ENCODE data around the gene LOXHD1.

Gene LOXHD1

DNA sequence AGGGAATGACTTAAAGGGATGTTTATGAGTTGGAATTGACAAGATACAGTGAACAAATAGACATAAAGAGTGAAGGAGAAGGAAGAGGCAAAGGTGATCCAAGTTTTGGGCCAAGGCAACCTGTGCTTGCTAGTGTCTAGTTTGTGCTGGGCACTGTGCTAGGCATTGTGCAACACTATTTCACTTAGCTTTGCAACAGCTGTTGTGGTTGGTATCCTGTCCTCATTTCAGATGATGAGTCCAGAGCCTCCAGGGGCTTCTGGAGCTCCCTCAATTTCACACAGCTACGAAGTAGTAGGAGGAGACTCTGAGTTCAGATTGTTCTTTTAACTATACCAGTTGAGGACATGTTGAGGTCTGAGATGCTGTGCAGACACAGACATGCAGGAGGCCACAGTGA lies 18.1 kb upstream of the LOXHD1 start:
- DNase-seq, result no peak

DNA sequence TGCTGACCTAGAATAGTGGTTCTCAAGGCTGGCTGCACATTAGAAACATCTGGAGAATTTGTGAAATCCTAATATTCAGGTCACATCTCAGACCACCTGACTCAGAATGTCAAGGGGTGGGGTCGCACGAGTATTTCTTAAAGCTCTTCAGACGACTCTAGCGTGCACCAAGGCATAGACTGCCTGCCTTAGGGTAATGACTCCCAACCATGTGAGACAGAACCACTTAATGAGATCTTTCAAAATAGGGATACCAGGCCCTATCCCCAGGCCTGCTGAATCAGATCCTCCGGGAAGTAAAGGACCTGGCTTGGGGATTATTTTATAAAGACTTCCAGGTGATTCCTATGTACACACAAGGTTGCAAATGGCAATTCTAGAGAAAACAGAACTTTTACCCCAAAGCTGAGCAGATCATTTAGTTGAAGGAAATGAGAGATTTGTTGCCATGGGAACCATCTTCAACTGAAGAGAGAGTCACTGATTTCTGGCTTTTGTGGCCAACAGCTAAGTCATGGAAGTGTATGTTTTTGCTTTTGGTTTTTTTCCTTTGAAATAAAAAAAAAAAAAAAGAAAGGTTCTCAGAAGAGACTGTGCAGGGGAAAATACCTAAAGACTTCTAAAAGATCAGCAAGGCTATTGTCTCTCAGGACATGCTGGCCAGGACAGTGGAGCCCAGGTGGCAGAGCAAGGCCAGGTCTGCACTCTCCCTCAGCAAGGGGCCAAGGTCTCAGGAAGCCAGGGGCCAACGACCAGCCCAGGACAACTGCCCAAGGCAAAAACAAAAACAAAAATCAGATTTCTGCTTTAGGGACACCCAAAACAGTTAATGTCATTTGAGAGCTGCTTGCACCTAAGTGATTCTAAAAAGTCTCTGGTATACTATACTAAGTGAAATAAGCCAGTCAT lies 15.3 kb upstream of the LOXHD1 start:
- peak; percentile 53 for DNase-seq

DNA sequence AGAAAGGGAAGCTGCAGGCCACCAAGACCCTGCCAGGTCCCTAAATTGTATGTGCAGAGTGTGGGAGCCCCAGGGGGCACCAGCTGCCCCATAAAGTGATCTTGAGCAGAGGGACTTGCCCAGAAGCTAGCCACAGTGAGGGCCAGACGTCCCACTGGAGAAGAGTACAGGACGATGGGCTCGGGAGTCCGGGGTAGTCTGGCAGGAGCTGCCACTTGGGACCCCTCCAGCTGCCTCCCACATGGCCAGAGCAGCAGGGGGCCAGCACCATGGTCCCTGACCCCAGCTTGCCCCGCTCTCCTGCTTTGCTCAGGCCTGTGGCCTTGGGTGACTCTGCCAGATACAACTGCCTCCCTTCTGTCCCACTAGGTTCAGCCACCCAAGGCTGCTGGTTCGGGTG lies 11.7 kb upstream of the LOXHD1 start:
- no peak for DNase-seq

DNA sequence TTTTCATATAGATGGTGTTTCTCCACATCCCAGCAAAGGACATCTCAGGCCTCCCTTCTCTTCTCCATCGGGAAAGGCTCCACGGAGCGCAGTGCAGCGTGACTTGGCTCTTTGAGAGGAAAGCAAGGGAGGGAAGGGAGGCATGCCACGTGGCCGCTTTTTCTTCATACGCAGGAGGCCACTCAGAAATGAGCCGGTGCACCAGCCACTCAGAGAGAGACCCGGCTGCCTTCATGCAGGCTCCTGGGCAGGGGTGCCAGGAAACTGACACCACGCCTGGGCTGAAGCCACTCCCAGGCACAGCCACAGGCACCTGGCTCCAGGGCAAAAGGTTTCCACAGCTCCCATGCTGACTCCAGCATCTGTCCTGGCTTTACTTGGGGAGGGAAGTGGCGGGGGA lies 11.1 kb upstream of the LOXHD1 start:
- DNase-seq, result no peak

DNA sequence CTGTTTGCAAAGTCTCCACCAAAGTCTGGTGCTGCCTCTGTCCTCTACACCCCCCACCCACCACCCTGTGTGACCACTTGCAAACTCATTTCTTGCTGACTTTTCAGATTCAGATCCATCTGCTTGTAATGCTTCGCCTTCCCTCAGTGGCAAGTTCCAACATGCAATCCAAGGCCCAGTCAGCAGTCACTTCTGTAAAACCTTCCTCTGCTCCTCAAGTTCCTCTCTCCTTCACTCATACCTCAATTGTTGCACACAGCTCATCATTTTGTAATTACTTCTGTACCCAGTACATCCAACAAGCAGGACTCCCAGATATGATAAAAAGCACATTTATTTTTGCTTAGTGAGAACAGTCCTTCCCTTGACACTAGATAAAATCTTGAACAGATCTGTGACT lies 6.5 kb upstream of the LOXHD1 start:
- DNase-seq, result no peak

DNA sequence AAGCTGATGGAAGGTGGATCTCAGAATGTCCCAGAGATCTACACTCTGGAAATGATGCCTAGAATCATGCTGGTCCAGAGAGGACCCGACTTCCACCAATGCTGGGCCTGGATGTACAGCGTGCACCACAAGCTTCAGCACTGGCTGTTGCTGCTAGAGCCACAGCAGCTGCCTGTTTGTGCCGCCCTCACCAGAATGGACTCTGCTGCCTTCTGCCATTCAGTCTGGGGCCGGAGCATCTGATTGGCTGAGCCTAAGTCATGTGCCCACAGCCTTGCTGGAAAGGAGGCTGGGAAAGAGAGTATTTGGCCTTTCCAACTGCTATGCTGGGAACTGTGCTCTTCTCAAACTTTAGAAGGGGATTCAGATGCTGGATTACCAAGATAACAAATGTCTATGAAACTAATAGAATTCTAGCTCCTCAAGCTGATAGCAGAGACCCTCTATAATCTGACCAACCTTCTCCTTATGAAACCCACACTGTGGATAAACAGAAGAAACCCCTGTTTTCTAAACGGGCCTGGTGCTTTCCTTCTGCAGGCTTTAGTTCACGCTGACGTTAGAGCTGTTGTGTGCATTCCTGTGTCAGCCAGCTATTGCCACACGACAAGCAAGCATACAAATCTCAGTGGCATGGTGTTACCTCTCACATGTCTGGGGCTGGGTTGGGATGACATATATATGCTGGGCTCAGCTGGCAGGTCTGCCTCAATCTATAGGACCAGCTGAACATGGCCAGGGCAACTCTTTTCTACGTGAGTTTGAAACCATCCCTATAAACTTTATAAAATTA lies 4.1 kb upstream of the LOXHD1 start:
- no peak for DNase-seq

DNA sequence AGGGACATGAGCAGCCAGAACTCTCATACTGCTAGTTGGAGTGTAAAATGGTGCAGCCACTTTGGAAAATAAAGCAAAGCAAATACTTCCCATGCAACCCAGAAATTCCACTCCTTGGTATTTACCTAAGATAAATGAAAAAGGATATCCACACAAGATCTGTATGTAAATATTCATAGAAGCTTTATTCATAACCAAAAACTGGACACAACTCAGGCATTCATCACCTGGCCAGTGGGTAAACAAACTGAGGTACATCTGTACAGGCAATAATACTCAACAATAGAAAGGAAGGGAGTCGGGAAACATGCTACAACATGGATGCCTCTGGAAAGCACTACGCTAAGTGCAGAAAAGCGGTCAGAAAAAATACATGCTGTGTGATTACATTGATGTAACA lies 2.5 kb upstream of the LOXHD1 start:
- DNase-seq, result no peak

DNA sequence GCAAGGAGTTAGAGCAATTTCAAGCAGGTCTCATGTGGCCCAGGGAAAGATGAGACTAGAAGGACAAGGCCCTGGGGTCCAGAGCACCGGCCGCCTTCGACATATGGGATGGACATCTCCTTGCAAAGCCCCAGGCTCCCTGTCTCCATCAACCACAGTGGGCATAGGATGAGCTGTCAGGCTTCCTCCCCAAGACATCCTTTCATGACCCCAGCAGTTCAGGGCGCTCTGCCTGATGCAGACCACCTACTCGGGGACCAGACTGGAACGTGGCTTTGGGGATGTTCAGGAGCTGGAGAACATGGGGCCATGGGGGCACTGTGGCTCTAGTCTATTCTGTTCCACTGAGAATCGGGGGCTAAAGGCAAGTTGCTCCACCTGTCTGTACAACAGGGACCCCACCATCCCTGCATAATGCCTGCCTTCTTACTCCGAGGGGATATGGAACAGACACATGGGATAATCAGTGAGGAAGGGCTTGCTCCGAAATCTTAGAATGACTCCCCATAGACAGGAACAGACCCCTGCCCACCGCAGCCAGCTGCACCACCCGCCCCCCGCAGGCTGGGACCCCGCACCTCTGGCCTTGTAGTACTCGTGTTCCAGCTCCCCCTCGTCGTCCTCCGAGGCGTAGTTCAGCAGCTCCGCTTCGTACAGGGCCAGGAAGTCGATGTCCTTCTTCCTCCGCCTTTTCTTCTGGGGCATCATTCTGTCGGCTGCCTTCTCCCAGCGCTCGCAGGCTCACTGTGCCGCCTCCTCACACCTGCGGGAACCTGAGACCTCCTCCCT lies 500 bp downstream of the LOXHD1 start:
- DNase-seq, result no peak

DNA sequence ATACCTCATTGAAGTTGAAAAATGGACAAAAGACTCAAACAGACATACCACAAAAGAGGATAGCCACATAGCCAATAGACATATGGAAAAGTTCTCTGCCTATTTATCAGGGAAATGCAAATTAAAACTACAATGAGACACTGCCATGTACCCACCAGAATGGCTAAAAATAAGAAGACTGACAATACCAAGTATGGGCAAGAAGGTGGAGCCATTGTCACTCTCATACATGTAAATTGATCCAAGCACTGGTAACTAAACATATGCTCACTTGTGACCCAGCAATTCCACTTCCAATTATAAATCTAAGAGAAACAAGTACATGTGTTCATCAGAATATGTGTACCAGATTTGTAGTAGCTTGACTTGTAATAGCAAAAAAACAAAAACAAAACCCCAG lies 4.6 kb downstream of the LOXHD1 start:
- no peak for DNase-seq

DNA sequence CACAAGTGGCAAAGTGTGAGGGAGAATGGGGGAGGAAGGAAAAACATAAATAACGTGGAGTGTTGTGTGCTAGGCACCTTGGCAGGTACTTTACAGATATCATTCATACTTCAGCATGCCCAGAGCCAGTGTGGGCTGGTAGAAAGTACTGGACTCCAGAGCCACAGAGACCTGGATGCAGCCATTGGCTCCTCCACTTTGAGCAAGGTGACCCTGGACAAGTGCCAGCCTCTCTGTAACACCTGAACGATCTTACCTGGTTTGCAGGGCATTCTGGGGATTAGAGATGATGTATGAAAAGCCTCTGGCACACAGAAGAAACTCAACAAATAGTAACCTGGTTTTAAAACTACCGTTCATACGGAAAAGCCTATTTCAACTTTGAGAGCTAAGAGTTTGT lies 6.3 kb downstream of the LOXHD1 start:
- DNase-seq, result no peak

DNA sequence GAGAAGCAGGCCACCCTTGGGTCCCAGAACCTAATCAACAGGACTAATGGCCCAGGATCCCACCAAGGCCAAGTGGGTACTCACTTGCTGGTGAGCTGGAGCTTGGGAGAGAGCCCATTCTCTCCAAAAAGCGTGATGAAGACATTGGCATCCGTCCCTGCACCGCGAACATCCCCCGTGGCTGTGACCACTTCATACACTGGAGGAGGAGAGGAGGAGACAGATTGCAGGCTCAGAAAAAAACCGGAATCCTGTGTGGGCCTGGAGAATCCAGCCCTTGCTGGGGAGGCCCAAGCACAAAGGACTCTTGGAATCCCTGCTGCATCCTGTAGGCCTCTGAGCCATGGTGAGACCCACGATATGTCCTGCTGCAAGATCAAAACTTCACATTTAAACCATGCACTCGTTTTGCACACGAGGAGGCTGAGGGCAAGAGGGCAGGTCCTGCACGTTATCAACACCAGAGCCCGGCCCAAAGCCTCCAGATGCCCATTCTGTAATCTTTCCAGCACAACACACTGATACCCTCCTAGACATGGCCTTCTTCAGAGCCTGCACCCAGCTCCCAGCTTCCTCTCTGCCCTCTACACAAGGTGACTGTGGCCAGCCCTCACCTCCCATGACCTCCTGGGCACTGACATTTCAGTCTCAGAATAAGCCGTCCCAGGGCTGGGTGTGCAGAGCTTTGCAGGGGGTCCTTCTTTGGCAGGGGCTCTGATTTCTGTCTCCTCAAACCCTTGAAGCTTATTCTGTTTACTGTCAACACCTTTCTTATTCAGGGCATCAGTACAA lies 7.8 kb downstream of the LOXHD1 start:
- DNase-seq, result no peak

DNA sequence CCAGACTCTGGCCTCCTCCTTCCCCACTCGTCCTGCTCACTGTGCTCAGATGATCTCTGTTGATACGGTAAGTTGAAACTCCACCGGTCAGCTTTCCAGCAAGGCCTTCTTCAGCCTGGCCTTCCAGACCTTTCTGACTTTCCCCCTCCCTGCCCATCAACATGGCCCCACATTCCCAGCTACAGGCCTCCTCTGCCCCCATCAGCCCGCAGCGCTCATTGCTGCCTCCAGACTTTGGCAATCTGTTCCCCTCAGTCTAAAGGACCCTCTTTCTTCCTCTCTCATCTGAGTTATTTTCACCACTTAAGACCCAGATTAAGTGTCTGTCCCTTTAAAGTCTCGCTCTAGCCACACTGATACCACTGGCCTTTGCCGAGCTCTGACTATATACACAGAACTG lies 10.6 kb downstream of the LOXHD1 start:
- no peak for DNase-seq

DNA sequence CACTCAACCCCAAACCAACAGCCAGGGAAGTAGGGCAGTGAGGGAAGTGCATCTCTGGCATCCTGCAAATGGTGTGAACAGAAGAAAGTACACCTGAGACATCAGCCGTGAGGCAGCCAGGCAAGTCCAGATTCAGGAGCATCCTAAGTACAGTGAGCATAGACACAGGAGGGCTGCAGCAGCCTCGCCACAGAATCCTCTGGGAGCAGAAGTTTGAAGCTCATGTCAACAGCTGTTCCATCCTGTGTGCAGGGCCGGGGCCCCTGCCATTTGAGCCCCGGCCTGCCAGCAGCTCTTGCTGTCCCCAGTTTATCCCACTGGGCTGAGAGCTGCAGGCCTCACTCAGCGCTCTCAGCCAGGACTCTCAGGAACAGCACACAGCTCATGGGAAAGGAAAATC lies 14.5 kb downstream of the LOXHD1 start:
- no peak for DNase-seq

DNA sequence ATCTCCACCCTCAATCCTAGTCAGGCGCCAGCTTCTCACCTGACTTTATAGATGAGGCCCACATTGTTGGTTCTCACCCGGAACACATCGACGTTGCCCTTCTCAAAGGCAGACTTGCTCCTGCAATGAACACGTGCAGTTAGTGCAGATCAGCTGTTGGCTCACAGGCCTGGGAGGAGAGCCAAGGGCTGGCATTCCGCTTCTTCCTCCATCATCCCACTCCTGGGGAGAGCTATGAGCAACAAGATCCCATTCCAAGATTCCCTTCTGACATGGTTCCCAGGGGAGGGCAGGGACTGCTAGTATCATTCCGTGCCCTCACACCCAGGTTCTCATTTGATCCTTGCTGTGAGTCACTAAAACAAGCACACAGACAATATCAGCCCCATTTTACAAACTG lies 15.1 kb downstream of the LOXHD1 start:
- DNase-seq, result no peak

DNA sequence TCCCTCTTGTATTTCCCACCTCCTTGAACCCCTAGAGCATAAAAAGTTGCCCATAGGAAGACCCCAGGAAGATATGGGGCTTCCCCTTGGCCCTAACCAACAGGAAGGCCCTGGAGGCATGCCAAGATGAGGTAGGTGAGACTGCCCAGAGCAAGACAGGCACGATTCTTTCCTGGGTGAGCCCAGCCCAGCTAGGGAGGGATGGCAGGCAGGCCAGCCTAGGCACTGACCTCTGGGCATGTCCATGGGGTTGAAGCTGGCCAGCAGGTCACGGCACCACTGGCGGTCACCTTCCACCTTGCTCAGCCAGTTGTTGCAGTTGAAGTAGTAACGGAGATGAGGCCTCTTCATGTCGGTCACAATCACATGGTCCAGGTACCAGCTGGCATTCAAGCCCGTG lies 17.6 kb downstream of the LOXHD1 start:
- DNase-seq, result no peak

DNA sequence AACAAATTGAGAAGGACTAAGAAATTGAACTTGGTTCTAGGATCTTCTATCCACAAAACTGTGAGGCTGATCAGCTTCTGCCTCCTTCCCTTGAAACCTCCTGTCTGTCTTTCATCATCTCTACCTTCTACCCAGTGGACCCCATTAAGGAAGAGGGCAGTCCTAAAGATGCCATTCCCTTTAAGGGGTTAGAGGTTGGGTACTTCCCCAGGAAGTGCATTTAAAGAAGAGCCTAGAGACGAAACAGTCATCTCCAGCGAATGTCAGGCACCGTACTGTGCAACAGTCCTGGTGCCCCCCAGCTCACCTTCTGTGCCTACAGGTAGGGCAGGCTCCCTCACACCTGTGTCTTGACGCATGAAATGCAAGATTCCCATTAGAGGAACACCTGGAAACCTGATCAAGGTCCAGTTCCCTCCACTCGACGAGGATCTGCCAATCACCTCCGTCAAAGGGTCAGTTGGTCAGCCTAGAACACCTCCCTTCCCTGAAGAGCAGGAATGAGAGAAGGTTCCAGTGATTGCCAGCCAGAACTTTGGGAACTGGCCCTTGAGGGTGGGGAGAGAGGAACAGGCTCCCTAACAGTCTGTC lies 20.9 kb downstream of the LOXHD1 start:
- DNase-seq, result no peak

DNA sequence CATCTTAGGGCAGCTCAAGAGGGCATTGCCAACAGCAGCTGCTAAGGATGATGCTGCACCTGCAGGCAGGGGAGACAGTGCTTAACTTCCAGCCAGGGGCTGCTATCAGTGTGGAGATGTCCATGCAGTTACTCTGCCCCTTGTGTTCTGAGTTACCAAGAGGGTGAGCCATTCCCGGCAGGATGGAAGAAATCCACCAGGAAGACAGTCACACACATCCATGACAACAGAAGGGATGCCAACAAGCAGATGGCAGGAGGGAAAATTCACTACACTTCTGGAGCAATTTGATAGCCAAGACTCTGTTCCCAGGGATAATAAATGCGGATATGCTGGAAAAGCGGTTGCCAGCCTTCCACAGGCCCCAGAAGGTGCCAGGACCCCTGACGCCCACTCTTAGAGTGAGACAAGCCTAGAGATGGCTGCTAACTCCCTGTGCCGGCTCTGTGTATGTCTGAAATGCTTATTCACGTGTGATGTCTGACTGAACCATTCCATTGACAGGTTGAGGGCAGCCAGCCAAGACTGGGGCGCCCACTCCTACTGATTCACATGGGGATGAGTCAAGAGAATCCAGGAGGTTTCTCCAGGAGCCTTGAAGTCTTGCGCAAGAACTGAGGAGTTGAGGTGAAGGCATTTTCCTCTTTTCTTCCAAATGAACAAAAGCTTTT lies 24.5 kb downstream of the LOXHD1 start:
- no peak for DNase-seq

DNA sequence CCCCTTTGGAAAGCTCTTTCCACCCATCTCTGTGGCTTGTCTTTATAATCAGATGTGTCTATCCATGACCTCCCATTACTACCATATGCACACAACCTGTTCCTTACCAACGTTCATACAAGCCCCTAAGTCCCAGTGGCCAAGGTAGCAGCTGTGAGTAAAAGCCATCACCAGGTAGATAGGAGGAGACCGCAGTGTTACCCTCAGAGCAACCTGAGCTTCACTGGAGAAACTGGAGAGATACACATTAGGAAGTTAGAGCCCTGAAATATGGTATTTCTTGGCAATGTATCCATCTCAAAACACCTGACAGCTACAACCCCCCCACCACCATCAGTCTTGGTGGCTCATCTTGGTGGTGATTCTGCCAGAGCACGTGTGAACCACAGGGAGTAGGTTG lies 26.0 kb downstream of the LOXHD1 start:
- DNase-seq, result no peak

DNA sequence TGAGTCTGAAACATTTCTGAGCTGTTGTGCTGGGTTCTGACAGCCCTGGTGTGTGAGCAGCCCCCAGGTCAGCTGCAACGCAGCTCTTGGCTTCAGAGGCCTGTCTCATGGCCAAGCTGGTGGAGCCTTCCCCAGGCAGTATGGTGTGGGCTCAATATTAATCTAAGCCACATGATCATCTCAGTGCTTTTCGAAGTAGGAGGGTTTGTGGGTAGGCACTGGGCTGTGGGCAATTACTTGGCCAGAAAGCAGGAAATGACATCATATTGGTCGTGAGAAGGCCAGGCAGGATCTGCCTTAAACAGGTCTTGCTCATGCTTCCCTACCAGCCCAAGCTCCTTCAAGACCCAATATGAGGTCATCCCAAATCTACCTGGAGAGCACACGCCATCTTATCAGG lies 26.9 kb downstream of the LOXHD1 start:
- no peak for DNase-seq

DNA sequence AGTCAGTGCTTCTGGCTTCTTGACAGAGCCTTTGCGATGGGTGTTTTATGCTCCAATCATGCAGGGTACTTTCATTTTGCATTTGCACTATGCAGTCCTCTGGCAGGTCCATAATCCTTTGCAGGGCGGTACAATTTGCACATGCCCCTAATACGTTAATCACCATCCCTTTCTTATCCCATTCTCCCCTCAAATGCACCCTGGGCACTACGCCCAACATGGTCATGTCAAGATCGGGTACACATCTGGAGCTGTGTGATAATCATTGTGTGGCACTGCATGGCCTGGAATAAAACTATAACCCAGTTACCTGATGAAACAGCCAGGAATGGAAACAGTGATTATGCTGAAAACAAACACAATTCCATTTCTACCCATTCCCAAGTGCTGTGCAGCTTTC lies 27.7 kb downstream of the LOXHD1 start:
- DNase-seq, result no peak

DNA sequence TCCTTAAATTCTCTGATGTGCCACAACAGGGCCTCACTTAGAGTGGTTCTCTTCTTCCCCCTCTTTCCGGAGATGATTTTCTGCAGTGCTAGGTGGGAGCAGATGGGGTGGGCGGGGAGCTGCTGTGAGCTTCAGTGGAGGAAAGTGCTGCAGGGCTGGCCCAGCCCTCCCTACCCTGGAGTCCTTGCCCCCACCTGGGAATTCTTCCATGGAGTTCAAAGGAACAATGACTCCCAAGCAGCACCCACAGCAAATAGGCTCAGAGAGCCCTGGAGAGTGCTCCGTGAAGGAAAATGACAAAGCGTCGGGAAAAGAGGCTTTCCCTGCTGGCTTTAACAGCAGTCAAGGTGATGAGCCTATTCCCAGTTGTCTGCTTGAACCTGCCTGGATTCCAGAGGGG lies 28.8 kb downstream of the LOXHD1 start:
- DNase-seq, result no peak

DNA sequence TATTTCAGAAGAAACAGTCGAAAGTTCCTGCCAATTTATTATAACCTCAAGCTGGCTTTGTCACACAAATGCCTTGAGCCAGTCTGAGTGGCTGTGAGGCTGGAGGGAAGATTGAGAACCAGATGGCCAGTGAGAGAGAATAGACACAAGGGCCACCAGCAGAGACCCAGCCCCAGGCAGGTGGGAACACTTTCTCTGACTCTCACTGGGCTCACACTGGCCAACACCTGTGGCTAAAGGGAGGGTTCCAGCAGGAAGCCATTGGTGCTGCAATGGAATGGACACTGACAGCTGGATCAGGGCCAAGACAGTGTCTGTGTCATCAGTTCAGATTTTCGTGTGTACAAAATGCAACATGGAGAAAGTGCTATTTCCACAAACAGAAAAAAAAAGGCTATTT lies 29.9 kb downstream of the LOXHD1 start:
- no peak for DNase-seq

Measured in central memory CD4-positive, alpha-beta T cell (primary cell).